Right lobe of liver (tissue), 6 donors: ENCODE measurements around the gene FGF7. TPM values are rescaled to one million over a fixed set of nuclear protein-coding genes. Genes with fewer than 3 reads are reported as not detected.

Source experiments
- ATAC-seq, 4 donors: fragments of 200-7000 bp; cut with Tn5 transposase; one replicate each; pipeline ENCODE4 v1.9.1; 2020; ENCODE audit warnings: mild to moderate bottlenecking in 4 of 4, moderate library complexity in 4 of 4
- DNase-seq, 3 donors: peaks; one replicate each; pipeline ENCODE4 v3.0.0-alpha.2; 2020
- H3K27ac ChIP-seq, 3 donors: fragments of 200-600 bp; one replicate each; pipeline ENCODE4 v1.8.0; 2022
- H3K27me3 ChIP-seq, 2 donors: fragments of 200-600 bp; one replicate each; pipeline ENCODE4 v1.8.0; 2022
- H3K36me3 ChIP-seq, 4 donors: fragments of 200-600 bp; sonication (generic) in 1 of 4; one replicate each; pipeline versions ENCODE4 v1.5.1 to v1.8.0; 2017 to 2022; ENCODE audit warnings: control low read depth in 1 of 4
- H3K4me1 ChIP-seq, 4 donors: fragments of 200-600 bp; sonication (generic) in 1 of 4; one replicate each; pipeline versions ENCODE4 v1.5.1 to v1.8.0; 2017 to 2022; ENCODE audit warnings: control low read depth in 1 of 4
- H3K4me3 ChIP-seq, 3 donors: fragments of 200-600 bp; one replicate each; pipeline ENCODE4 v1.8.0; 2022
- H3K9me3 ChIP-seq, 4 donors: fragments of 200-600 bp; sonication (generic) in 1 of 4; one replicate each; pipeline versions ENCODE4 v1.5.1 to v1.8.0; 2017 to 2022; ENCODE audit warnings: control low read depth in 1 of 4
- CTCF ChIP-seq, 4 donors: fragments of 200-600 bp in 3 of 4; fragments of 450-650 bp in 1 of 4; IDR thresholded peaks; one replicate each; pipeline versions ENCODE4 v1.5.1 to v1.8.0; 2016 to 2022; ENCODE audit warnings: antibody characterized with exemption in 4 of 4, mild to moderate bottlenecking in 2 of 4
- POLR2A ChIP-seq: fragments of 450-650 bp; IDR thresholded peaks from one replicate; pipeline ENCODE4 v1.6.1; 2017; ENCODE audit warnings: antibody characterized with exemption, mild to moderate bottlenecking
- WGBS: methylation state at CpG from one replicate; pipeline ENCODE4 v1.1.6; 2018; ENCODE audit warnings: low coverage, low lambda C conversion rate; ENCODE audit not compliant: insufficient coverage; ENCODE audit errors: missing lambda C conversion rate; 5-methylcytosine and 5-hydroxymethylcytosine counted together
- intact Hi-C, 2 donors: fragments of 100-400 bp; cut with DNase I; formaldehyde crosslinking; loops; one replicate each; pipeline versions ENCODE4 v1.11.2 to v1.14.1; 2022
- long read RNA-seq: library from polyadenylated mRNA; unstranded; transcript quantifications from one replicate; pipeline ENCODE4 v2.0.0, GENCODE V29; 2019
- total RNA-seq, 6 experiments: library from RNA; depleted of rRNA in 2 of 6; stranded (reverse); fragments of >200 nt in 2 of 6; fragmentation: NEBNext Ultra II Directional in 3 of 6; extraction: Animal tissue kit (Norgen Biotek cat#: 25700) in 3 of 6; gene quantifications; one replicate each; pipeline versions ENCODE4 v1.1.0 to v1.2.4, GENCODE V29; 2016 to 2023
- donor health status: DM: no; HTN: yes; CAD: no.
- donor health status: DM: no; HTN: no; CAD: no.
- donor health status: DM: no; HTN: no; CAD: no.
- donor health status: DM: no; HTN: yes; CAD: no.
- donor health status: DM: no; HTN: yes; CAD: no.

FGF7 gene
- 1 to 10 TPM in 1 of 6 experiments, under 1 TPM in 5; 0.09 to 1.0 (median 0.36) TPM for total RNA-seq
- long read RNA-seq = 0 reads

- intact Hi-C loops = no loop called here
- H3K36me3 ChIP-seq = no peaks in the 10 kb centered on the region
- H3K9me3 ChIP-seq = no peaks in the 10 kb centered on the region
- H3K4me3 ChIP-seq = peak within 1 kb of the TSS in 2 of 3 donors; percentile 18 to 20
- no peak for ATAC-seq
- no peaks in the 10 kb centered on the region for H3K27me3 ChIP-seq
- WGBS = 90% methylated on average over 4 of the region's 4 CpGs
- no peaks in the 10 kb centered on the region for H3K4me1 ChIP-seq
- no peak for DNase-seq
- H3K27ac ChIP-seq = no peak within 1 kb of the TSS
- no peak for TF ChIP-seq CTCF (IDR thresholded peaks at IDR 0.05)
- no peak for TF ChIP-seq POLR2A
These were observed at the start of gene FGF7 for GRCh38 chr15:49423021-49423420. Gene FGF7, plus strand, starts transcription at chr15:49423242. Its CDS starts 1,056 bp downstream, at chr15:49424298.

- H3K27ac ChIP-seq = no peak overlapping the region
- no peaks in the 10 kb centered on the region for H3K36me3 ChIP-seq
- 63% methylated on average over 3 of the region's 4 CpGs for WGBS
- no peaks in the 10 kb centered on the region for H3K27me3 ChIP-seq
- no peaks in the 10 kb centered on the region for H3K4me1 ChIP-seq
- DNase-seq (no peak), ATAC-seq (no peak)
- no peak overlapping the region for H3K4me3 ChIP-seq
- intact Hi-C loops = no loop called here
- TF ChIP-seq POLR2A (no peak), CTCF (IDR thresholded peaks at IDR 0.05) (no peak)
- no peaks in the 10 kb centered on the region for H3K9me3 ChIP-seq
These were observed 43.0 kb upstream of the FGF7 start for GRCh38 chr15:49379996-49380395.

GRCh38 chr15:49380912-49381311 is 42.1 kb upstream of the FGF7 start:
- no peak for DNase-seq
- H3K4me1 ChIP-seq = no peaks in the 10 kb centered on the region
- no peaks in the 10 kb centered on the region for H3K36me3 ChIP-seq
- TF ChIP-seq CTCF (IDR thresholded peaks at IDR 0.05) (no peak), POLR2A (no peak)
- no peak overlapping the region for H3K4me3 ChIP-seq
- intact Hi-C loops = no loop called here
- no peaks in the 10 kb centered on the region for H3K9me3 ChIP-seq
- H3K27ac ChIP-seq = no peak overlapping the region
- 53% methylated on average over 3 of the region's 5 CpGs for WGBS
- ATAC-seq = no peak
- H3K27me3 ChIP-seq = no peaks in the 10 kb centered on the region

GRCh38 chr15:49382394-49382793 is 40.6 kb upstream of the FGF7 start:
- no peaks in the 10 kb centered on the region for H3K36me3 ChIP-seq
- ATAC-seq = no peak
- TF ChIP-seq CTCF (IDR thresholded peaks at IDR 0.05) (no peak), POLR2A (no peak)
- intact Hi-C loops = no loop called here
- no peak for DNase-seq
- no peaks in the 10 kb centered on the region for H3K4me1 ChIP-seq
- H3K9me3 ChIP-seq = no peaks in the 10 kb centered on the region
- no peak overlapping the region for H3K4me3 ChIP-seq
- no peak overlapping the region for H3K27ac ChIP-seq
- no peaks in the 10 kb centered on the region for H3K27me3 ChIP-seq

DNA sequence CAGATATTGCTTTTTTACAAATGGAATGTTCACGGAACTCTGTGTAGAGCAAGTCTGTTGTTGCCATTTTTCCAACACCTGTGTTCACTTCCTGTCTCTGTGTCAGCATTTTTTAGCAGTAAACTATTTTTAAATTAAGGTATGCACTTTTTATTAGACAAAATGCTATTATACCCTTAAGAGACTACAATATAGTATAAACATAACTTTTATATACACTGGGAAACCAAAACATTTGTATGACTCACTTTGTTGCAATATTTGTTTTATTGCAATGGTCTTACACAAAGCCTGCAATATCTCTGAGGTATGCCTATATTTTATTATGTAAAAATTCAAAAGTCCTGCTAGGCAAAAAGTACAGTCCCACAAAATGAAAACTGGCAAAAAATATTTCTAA is 39.8 kb upstream of the FGF7 start:
- Histone ChIP-seq H3K27me3 (no peaks in the 10 kb centered on the region), H3K4me1 (no peaks in the 10 kb centered on the region), H3K27ac (no peak overlapping the region), H3K36me3 (no peaks in the 10 kb centered on the region), H3K4me3 (no peak overlapping the region), H3K9me3 (no peaks in the 10 kb centered on the region)
- DNase-seq (no peak), ATAC-seq (no peak)
- TF ChIP-seq CTCF (IDR thresholded peaks at IDR 0.05) = no peak
- no peak for TF ChIP-seq POLR2A
- intact Hi-C loops = no loop called here
- 55% methylated on average over 1 of the region's 1 CpG for WGBS
